ENCODE results near the gene ALOX5AP. TPM values are rescaled to one million over a fixed set of nuclear protein-coding genes. Genes with fewer than 3 reads are reported as not detected.

ALOX5AP gene
- polyA plus RNA-seq, 2 of the 4 experiments (the other 2 are of a cell fraction) = 2.3 to 2.8 TPM

GRCh38 chr13:30712536-30713532 lies 22.5 kb upstream of the ALOX5AP start:
- peak; percentile 56 to 74; a peak in 4 of 6 replicates for ATAC-seq
- FAIRE-seq = no peak
- Histone ChIP-seq H3K4me1 (peaks cover 12% of the 10 kb centered on the region), H3K4me2 (peak overlapping the region; percentile 32; the same call in 1 of the 3 replicates), H3K4me3 (no peak overlapping the region), H3K9me3 (no peaks in the 10 kb centered on the region), H3K27ac (peak overlapping the region; percentile 73 to 80)
- peak in 1 of 2 experiments; percentile 20 for DNase-seq (ENCODE audit: low read depth in 1 of 2, low spot score in 1 of 2)
- no peak for TF ChIP-seq EHF (CRISPR knock-in tag; IDR thresholded peaks at IDR 0.05)
- TF ChIP-seq CEBPB (IDR thresholded peaks at IDR 0.05) = peak; percentile 7 to 17; a peak in 1 of 4 replicates
- TF ChIP-seq RAD21 (conservative IDR thresholded peaks at IDR 0.05 in 1 of 2, IDR thresholded peaks at IDR 0.05 in 1 of 2) = no peak
- TF ChIP-seq JUNB (IDR thresholded peaks at IDR 0.05) = 0 out of 2 replicates have a peak, but pooled peaks have one; percentile 21
- WGBS (ENCODE audit: missing lambda C conversion rate) = 60% methylated on average over 12 of the region's 13 CpGs
- ChIA-PET CTCF (interaction anchor here (1.1 to 1.2 kb wide), 3 partner anchors 9 to 31 kb away, joined by 3 to 4 read pairs (median 3); no protein-coding TSS in a partner anchor), POLR2A (no interaction called here)

- peak overlapping the region; percentile 33 to 47; a peak in 3 of 6 replicates for H3K27ac ChIP-seq
- H3K9me3 ChIP-seq = no peaks in the 10 kb centered on the region
- TF ChIP-seq NFE2L2 (conservative IDR thresholded peaks at IDR 0.05; ENCODE audit: low read length) (no peak), CHD4 (IDR thresholded peaks at IDR 0.05; ENCODE audit: borderline replicate concordance) (no peak), ESRRA (IDR thresholded peaks at IDR 0.05; ENCODE audit: borderline replicate concordance, low read length) (no peak), BCL3 (IDR thresholded peaks at IDR 0.05) (no peak), HOXB13 (CRISPR knock-in tag; IDR thresholded peaks at IDR 0.05; ENCODE audit: low read depth) (no peak), FOSB (CRISPR knock-in tag; IDR thresholded peaks at IDR 0.05) (no peak), MYC (IDR thresholded peaks at IDR 0.05; ENCODE audit: borderline replicate concordance, low read length) (no peak), EHMT2 (IDR thresholded peaks at IDR 0.05; ENCODE audit: low read depth) (no peak), POLR2A (IDR thresholded peaks at IDR 0.05; ENCODE audit: low read length) (no peak), HEYL (CRISPR knock-in tag; IDR thresholded peaks at IDR 0.05) (no peak), POLR2AphosphoS2 (conservative IDR thresholded peaks at IDR 0.05; ENCODE audit: low read length) (no peak), JUNB (IDR thresholded peaks at IDR 0.05) (no peak), ZSCAN20 (CRISPR knock-in tag; IDR thresholded peaks at IDR 0.05) (no peak)
- TF ChIP-seq, protein P1, sequence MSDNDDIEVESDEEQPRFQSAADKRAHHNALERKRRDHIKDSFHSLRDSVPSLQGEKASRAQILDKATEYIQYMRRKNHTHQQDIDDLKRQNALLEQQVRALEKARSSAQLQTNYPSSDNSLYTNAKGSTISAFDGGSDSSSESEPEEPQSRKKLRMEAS (IDR thresholded peaks at IDR 0.05) = no peak
- TF ChIP-seq, protein P2, sequence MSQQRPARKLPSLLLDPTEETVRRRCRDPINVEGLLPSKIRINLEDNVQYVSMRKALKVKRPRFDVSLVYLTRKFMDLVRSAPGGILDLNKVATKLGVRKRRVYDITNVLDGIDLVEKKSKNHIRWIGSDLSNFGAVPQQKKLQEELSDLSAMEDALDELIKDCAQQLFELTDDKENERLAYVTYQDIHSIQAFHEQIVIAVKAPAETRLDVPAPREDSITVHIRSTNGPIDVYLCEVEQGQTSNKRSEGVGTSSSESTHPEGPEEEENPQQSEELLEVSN (IDR thresholded peaks at IDR 0.05; ENCODE audit: borderline replicate concordance, low read depth) = no peak
- TF ChIP-seq, protein P3, sequence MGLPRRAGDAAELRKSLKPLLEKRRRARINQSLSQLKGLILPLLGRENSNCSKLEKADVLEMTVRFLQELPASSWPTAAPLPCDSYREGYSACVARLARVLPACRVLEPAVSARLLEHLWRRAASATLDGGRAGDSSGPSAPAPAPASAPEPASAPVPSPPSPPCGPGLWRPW (IDR thresholded peaks at IDR 0.05) = no peak
- CTCF ChIA-PET = interaction anchor here (3.7 kb wide), 1 partner anchor 9 kb away, joined by 21 read pairs; no protein-coding TSS in a partner anchor
- ATAC-seq (no peak), FAIRE-seq (no peak), DNase-seq (ENCODE audit: low read depth in 1 of 2, low spot score in 1 of 2) (no peak)
- H3K4me3 ChIP-seq = no peak overlapping the region
- H3K4me1 ChIP-seq = peaks cover 25% of the 10 kb centered on the region
- no peak overlapping the region for H3K4me2 ChIP-seq
- POLR2A ChIA-PET = no interaction called here
- WGBS (ENCODE audit: missing lambda C conversion rate) = 84% methylated on average over 9 of the region's 10 CpGs
Measured at GRCh38 chr13:30714629-30715371, 20.5 kb upstream of the ALOX5AP start.

Measured in A549 (cell line).